ENCODE results near the gene SCGB1D1.

DNA sequence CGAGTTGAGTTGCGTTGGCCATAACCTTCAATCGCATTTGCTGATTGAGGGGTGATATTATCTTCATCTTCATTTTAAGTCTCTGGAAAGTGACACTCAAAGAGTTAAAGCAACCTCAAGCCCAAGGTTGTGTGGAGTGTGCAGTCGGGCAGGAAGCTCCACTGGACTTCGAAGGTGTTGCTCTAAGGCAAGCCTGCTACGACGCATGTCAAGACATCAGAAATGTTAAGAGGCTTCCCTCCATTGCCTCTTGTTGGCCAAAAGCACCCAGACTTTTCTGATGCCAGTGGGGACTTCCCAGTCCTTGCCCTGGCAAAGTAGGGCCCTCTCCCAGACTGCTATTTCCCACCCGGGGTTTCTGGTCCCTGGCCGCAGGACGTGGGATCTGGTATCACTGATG lies 23.6 kb upstream of the SCGB1D1 start:
- TF ChIP-seq, protein P1, sequence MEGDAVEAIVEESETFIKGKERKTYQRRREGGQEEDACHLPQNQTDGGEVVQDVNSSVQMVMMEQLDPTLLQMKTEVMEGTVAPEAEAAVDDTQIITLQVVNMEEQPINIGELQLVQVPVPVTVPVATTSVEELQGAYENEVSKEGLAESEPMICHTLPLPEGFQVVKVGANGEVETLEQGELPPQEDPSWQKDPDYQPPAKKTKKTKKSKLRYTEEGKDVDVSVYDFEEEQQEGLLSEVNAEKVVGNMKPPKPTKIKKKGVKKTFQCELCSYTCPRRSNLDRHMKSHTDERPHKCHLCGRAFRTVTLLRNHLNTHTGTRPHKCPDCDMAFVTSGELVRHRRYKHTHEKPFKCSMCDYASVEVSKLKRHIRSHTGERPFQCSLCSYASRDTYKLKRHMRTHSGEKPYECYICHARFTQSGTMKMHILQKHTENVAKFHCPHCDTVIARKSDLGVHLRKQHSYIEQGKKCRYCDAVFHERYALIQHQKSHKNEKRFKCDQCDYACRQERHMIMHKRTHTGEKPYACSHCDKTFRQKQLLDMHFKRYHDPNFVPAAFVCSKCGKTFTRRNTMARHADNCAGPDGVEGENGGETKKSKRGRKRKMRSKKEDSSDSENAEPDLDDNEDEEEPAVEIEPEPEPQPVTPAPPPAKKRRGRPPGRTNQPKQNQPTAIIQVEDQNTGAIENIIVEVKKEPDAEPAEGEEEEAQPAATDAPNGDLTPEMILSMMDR (IDR thresholded peaks at IDR 0.05), result no peak
- TF ChIP-seq SMAD4 (CRISPR knock-in tag; IDR thresholded peaks at IDR 0.05) (no peak), SMAD3 (CRISPR knock-in tag; IDR thresholded peaks at IDR 0.05; ENCODE audit: borderline replicate concordance) (no peak)
- TF ChIP-seq, protein P2, sequence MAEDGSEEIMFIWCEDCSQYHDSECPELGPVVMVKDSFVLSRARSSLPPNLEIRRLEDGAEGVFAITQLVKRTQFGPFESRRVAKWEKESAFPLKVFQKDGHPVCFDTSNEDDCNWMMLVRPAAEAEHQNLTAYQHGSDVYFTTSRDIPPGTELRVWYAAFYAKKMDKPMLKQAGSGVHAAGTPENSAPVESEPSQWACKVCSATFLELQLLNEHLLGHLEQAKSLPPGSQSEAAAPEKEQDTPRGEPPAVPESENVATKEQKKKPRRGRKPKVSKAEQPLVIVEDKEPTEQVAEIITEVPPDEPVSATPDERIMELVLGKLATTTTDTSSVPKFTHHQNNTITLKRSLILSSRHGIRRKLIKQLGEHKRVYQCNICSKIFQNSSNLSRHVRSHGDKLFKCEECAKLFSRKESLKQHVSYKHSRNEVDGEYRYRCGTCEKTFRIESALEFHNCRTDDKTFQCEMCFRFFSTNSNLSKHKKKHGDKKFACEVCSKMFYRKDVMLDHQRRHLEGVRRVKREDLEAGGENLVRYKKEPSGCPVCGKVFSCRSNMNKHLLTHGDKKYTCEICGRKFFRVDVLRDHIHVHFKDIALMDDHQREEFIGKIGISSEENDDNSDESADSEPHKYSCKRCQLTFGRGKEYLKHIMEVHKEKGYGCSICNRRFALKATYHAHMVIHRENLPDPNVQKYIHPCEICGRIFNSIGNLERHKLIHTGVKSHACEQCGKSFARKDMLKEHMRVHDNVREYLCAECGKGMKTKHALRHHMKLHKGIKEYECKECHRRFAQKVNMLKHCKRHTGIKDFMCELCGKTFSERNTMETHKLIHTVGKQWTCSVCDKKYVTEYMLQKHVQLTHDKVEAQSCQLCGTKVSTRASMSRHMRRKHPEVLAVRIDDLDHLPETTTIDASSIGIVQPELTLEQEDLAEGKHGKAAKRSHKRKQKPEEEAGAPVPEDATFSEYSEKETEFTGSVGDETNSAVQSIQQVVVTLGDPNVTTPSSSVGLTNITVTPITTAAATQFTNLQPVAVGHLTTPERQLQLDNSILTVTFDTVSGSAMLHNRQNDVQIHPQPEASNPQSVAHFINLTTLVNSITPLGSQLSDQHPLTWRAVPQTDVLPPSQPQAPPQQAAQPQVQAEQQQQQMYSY (CRISPR knock-in tag; IDR thresholded peaks at IDR 0.05), result no peak

Data from WTC11 (cell line).